Renal cortex interstitium (tissue), 15 donors: ENCODE results near the gene NMUR2. TPM values are rescaled to one million over a fixed set of nuclear protein-coding genes. Genes with fewer than 3 reads are reported as not detected.

Experiments
- DNase-seq, 11 donors: peaks; one replicate each; pipeline ENCODE4 v3.0.0-alpha.2; 2013; ENCODE audit warnings: low read depth in 9 of 11, low spot score in 4 of 11; ENCODE audit errors: extremely low read depth in 1 of 11
- long read RNA-seq, 16 experiments: transcript quantifications; one replicate each; lab custom pipeline, GENCODE V29; 2026
- polyA plus RNA-seq, 3 donors: library from polyadenylated mRNA; unstranded; fragments of 120-200 nt; gene quantifications; one replicate each; pipeline ENCODE4 v1.2.1, GENCODE V29; 2013; ENCODE audit not compliant: insufficient read length in 3 of 3

NMUR2 gene
- under 1 TPM; 0.09 to 0.26 (median 0.19) TPM for polyA plus RNA-seq
- long read RNA-seq, donor 1, result 0 reads
- long read RNA-seq, donor 2, result 0 reads
- long read RNA-seq, donor 3, result 0 reads
- long read RNA-seq, donor 4, result 0 reads
- long read RNA-seq, donor 5, result 0 reads
- long read RNA-seq, donor 6, result 0 reads
- long read RNA-seq, donor 7, result 0 reads
- long read RNA-seq, donor 8, result 0 reads
- long read RNA-seq, donor 9, result 0 reads
- long read RNA-seq, donor 10, result 0 reads
- long read RNA-seq, donor 11, result 0 reads
- long read RNA-seq, donor 12, result 0 reads
- long read RNA-seq, donor 13, result 0 reads
- long read RNA-seq, donor 14, result 0 reads
- long read RNA-seq, donor 15, result 0 reads
- long read RNA-seq, donor 16, partial matches to known transcripts, result 0 of 1 reads
- long read RNA-seq, donor 16, other reads (novel, unspliced or antisense), result 0 of 1 reads

DNA sequence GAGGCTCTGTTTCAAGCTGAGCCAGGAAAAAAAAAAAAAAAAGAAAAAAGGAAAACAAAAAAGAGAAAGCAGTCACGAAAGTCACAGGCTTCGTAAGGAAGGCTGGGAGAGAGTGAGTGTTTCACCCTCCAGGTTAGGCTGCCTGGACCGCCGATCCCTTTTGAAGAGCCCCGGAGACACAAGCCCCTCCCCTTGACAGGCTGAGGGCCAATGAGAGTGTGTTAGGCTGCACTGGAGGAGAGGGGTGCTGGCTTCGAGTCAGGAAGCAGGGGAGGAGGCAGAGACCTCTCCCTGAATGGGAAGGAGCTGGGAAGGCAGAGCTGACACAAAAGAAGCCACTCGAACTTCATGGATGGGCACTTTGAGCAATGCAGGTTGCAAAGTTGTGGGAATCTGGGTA lies at the start of gene NMUR2:
TSS of gene NMUR2 (minus strand) at position 135 of the 400 bp plus-strand sequence. CDS start 166 bp downstream, outside the sequence.
- DNase-seq, result peak in 5 of 11 donors; percentile 2 to 24 (median 13)

- no peak for DNase-seq
Observed at GRCh38 chr5:152443935-152444334, 38.9 kb upstream of the NMUR2 start.

GRCh38 chr5:152439791-152440190 lies 34.7 kb upstream of the NMUR2 start:
- no peak for DNase-seq

DNA sequence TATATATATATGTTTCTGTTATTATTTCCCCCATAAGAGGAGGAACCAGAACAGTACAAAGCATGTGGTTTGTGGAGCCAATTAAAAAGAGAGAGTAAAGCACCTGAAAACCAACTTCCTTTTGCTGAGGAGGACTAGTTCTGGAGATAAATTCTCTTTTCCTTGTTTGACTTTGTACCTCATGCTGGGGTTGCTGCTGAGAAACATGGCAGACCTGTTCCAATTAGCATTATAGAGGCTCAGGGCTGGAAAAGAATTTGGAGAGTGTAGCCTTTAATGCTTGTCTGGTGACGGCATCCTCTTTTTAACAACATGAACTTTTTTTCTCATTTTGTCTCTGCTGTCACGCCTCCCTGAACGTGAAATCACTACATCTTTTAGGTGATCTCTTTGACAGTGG lies 32.8 kb upstream of the NMUR2 start:
- no peak for DNase-seq

GRCh38 chr5:152427721-152428120 lies 22.6 kb upstream of the NMUR2 start:
- DNase-seq, result peak in 1 of 11 donors; percentile 1

DNA sequence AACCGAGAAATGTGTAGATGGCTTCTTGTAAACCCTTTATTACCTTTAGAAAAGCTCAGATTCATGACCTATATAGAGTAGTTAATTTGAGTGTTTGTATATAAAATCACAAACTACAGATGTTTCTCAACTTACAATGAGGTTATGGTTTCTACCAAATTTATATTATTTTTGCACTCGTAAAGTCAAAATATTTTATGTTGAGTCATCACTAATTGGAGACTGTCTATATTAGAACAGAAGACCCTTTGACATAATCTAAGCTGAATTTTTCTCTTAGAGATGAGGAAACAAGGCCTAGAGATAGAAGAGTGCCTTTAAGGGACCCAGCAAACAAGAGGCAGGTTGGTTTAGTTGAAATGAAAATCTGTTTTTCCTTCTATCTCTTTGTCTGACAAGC lies 20.0 kb upstream of the NMUR2 start:
- no peak for DNase-seq

DNA sequence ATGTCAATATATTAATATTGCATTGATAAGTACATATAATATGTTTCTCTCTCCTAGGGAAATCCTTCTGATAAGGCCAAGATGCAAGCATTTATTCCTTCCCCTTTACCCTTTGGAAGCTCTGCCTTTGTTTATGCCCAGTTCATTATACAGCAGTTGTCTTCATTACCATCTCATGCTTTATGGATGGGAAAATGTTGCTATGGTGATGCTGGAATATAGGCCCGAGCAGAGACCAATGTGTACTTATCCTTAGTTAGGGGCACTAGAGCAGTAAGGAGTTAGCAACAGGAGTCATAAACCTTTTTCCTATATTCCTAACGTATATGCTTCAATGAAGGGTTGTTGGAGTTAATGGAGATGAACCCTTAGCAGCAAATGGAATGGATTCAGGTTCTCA lies 19.4 kb upstream of the NMUR2 start:
- no peak for DNase-seq

GRCh38 chr5:152422081-152422480 lies 17.0 kb upstream of the NMUR2 start:
- DNase-seq, result no peak

- no peak for DNase-seq
Observed at GRCh38 chr5:152412129-152412528, 7.0 kb upstream of the NMUR2 start.

- DNase-seq, result no peak
Observed at GRCh38 chr5:152406082-152406481, 1.0 kb upstream of the NMUR2 start.

GRCh38 chr5:152404494-152404893 lies 585 bp downstream of the NMUR2 start:
- no peak for DNase-seq

GRCh38 chr5:152403046-152403445 lies 2.0 kb downstream of the NMUR2 start:
- no peak for DNase-seq

GRCh38 chr5:152400846-152401245 lies 4.2 kb downstream of the NMUR2 start:
- DNase-seq, result no peak

DNA sequence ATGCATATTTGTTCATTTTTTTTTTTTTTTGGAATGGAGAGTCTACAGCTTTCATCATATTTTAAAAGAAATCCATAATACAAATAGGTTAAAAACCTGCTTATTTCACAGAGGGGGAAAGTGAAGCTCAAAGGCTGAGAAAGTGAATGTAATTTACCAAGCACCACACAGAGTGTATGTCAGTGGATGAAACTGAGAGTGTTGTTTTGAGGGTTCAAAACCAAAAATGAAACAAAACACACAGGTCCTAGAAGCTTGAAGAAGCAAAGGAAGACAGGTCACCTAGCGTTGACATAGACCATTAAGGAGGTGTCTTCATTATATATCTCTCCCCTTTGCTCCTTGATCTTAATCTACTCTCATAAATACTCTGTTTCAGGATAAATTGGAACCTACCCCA lies 7.5 kb downstream of the NMUR2 start:
- no peak for DNase-seq

GRCh38 chr5:152393441-152393840 lies 11.6 kb downstream of the NMUR2 start:
- DNase-seq, result no peak

GRCh38 chr5:152389208-152389849 lies 15.8 kb downstream of the NMUR2 start:
- no peak for DNase-seq

- no peak for DNase-seq
Observed at GRCh38 chr5:152388610-152389009, 16.5 kb downstream of the NMUR2 start.

DNA sequence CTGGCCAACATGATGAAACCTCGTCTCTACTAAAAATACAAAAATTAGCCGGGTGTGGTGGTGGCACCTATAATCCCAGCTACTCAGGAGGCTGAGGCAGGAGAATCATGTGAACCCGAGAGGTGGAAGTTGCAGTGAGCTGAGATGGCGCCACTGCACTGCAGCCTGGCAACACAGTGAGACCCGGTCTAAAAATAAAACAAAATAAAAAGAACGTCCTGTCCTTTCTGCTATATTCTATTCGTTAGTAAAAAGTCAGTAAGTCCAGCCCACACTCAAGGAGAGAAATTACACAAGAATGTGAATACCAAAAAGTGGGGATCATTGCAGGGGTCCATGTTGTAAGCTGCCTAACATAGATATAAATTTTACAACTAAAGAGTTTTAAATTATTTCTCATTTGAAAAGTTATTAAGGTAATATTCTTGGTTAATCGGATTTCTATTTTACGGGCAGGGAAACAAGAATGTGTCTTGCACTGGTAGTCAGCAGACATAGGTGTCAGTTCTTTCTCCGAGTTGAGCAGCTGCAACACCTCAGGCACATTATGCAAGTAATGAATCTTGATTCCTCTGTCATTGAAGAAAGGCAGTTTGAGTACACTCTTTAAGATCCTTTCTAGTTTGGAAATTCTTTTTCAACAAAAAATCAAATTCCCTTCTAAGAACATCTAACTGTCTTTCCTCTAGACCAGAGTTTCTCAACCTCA lies 24.5 kb downstream of the NMUR2 start:
- no peak for DNase-seq

GRCh38 chr5:152379331-152379730 lies 25.7 kb downstream of the NMUR2 start:
- no peak for DNase-seq

DNA sequence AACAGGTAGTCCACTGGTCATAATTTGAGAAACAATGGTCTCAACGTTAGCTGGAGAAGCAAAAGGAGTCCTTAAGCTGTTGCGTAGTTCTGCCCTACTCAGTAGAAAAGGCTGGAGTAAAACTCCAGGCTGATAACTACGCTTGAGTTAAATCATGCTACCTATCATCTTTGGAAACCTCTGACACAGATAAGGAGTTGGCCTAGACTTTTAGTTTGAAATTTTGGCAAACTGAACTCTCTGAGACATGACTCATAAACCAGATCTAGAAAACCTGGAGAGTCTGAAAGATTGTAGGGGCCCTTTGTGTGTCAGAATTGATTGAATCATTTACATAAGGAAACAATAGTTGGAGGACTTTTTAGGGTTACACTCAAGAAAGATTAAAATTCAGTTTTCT lies 26.3 kb downstream of the NMUR2 start:
- no peak for DNase-seq
